SK-N-SH (cell line): ENCODE measurements around the gene OCLN. TPM values are rescaled to one million over a fixed set of nuclear protein-coding genes. Genes with fewer than 3 reads are reported as not detected.

ENCODE experiments used
- CTCF ChIA-PET: fragments of 300-600, 350-600 bp; formaldehyde crosslinking; extraction: SDS; loops from one replicate; lab custom pipeline; 2021; lab: Yijun Ruan, JAX
- POLR2A ChIA-PET: fragments of 350-600 bp; sonication (Branson Sonifier 250); formaldehyde crosslinking; extraction: SDS; loops from one replicate; lab custom pipeline; 2020; ENCODE audit warnings: antibody characterized with exemption, inconsistent platforms; lab: Yijun Ruan, JAX
- DNase-seq: peaks from one replicate; pipeline ENCODE4 v3.0.0; 2012
- H2AFZ ChIP-seq: fragments of 200-600 bp; sonication (generic); 2 replicates; pipeline ENCODE4 v1.8.1; 2016; ENCODE audit warnings: antibody characterized with exemption, mild to moderate bottlenecking, low read depth
- H3F3A ChIP-seq: fragments of 200-600 bp; sonication (generic); replicated peaks from 2 replicates; pipeline ENCODE3; 2016; ENCODE audit warnings: antibody characterized with exemption, mild to moderate bottlenecking; ENCODE audit not compliant: insufficient read depth
- H3K27ac ChIP-seq, 2 experiments: fragments of 200-500 bp in 1 of 2; fragments of 200-600 bp in 1 of 2; sonication (Bioruptor generic) in 1 of 2; sonication (generic), shearing (Covaris generic) in 1 of 2; 2 replicates each; pipeline versions ENCODE4 v1.5.1 to v1.6.1; 2014 to 2016; ENCODE audit warnings: low read depth in 2 of 2, inconsistent platforms in 1 of 2, low read length in 1 of 2, mild to moderate bottlenecking in 1 of 2, mixed read lengths in 1 of 2
- H3K27me3 ChIP-seq: fragments of 200-600 bp; sonication (generic), shearing (Covaris generic); 2 replicates; pipeline ENCODE4 v1.6.1; 2016; ENCODE audit warnings: mixed run types; ENCODE audit not compliant: insufficient read depth
- H3K36me3 ChIP-seq, 2 experiments: fragments of 200-500 bp in 1 of 2; fragments of 200-600 bp in 1 of 2; sonication (Bioruptor generic) in 1 of 2; sonication (generic) in 1 of 2; replicated peaks in 1 of 2; 2 replicates each; pipeline versions ENCODE3 to v1.5.1; 2014 to 2016; ENCODE audit warnings: low read length in 1 of 2, mild to moderate bottlenecking in 1 of 2; ENCODE audit not compliant: insufficient read depth in 2 of 2, control insufficient read depth in 1 of 2
- H3K4me1 ChIP-seq, 2 experiments: fragments of 200-500 bp in 1 of 2; fragments of 200-600 bp in 1 of 2; sonication (Bioruptor generic) in 1 of 2; sonication (generic), shearing (Covaris generic) in 1 of 2; 2 replicates each; pipeline versions ENCODE4 v1.5.1 to v1.6.1; 2014 to 2016; ENCODE audit warnings: low read depth in 1 of 2, low read length in 1 of 2, mixed run types in 1 of 2; ENCODE audit not compliant: insufficient read depth in 2 of 2, control insufficient read depth in 1 of 2
- H3K4me2 ChIP-seq: fragments of 200-600 bp; sonication (generic), shearing (Covaris generic); 2 replicates; pipeline ENCODE4 v1.6.1; 2017; ENCODE audit warnings: mixed run types
- H3K4me3 ChIP-seq, 2 experiments: fragments of 200-500 bp in 1 of 2; fragments of 200-600 bp in 1 of 2; sonication (Bioruptor generic) in 1 of 2; sonication (generic), shearing (Covaris generic) in 1 of 2; 2 replicates each; pipeline versions ENCODE4 v1.5.1 to v1.8.1; 2014 to 2016; ENCODE audit warnings: low read depth in 2 of 2, inconsistent platforms in 1 of 2, low read length in 1 of 2, mild to moderate bottlenecking in 1 of 2, mixed read lengths in 1 of 2, moderate library complexity in 1 of 2
- H3K79me2 ChIP-seq: fragments of 200-600 bp; sonication (generic); 2 replicates; pipeline ENCODE4 v1.8.1; 2017; ENCODE audit warnings: mild to moderate bottlenecking; ENCODE audit not compliant: insufficient read depth
- H3K9ac ChIP-seq: fragments of 200-600 bp; sonication (generic); 2 replicates; pipeline ENCODE4 v1.6.1; 2017; ENCODE audit warnings: mixed run types
- H3K9me2 ChIP-seq: fragments of 200-600 bp; sonication (generic); 2 replicates; pipeline ENCODE4 v1.6.1; 2017; ENCODE audit warnings: mixed run types
- H3K9me3 ChIP-seq: fragments of 200-600 bp; sonication (generic); 2 replicates; pipeline ENCODE4 v1.6.1; 2017; ENCODE audit warnings: mixed run types, mild to moderate bottlenecking, moderate library complexity
- H4K20me1 ChIP-seq: fragments of 200-600 bp; sonication (generic); 2 replicates; pipeline ENCODE4 v1.6.1; 2017; ENCODE audit warnings: mild to moderate bottlenecking, mixed run types; ENCODE audit not compliant: insufficient read depth
- CHD2 ChIP-seq: fragments of 150-350 bp; IDR thresholded peaks from 2 replicates; pipeline ENCODE4 v1.6.1; 2018; ENCODE audit warnings: low read length; ENCODE audit not compliant: partially characterized antibody
- ELF1 ChIP-seq: IDR thresholded peaks from 2 replicates; pipeline ENCODE4 v1.4.0; 2012
- FOSL2 ChIP-seq: IDR thresholded peaks from 2 replicates; pipeline ENCODE4 v1.4.0; 2012; ENCODE audit warnings: low read depth, mild to moderate bottlenecking, moderate library complexity, borderline replicate concordance
- FOXJ3 ChIP-seq: sonication (generic); formaldehyde crosslinking; IDR thresholded peaks from 2 replicates; pipeline ENCODE4 v1.5.1; 2020; ENCODE audit warnings: mild to moderate bottlenecking, missing genetic modification reagents
- FOXM1 ChIP-seq: IDR thresholded peaks from 2 replicates; pipeline ENCODE4 v1.4.0; 2012; ENCODE audit warnings: low read depth, mild to moderate bottlenecking
- GATA2 ChIP-seq: sonication (generic); formaldehyde crosslinking; IDR thresholded peaks from 2 replicates; pipeline ENCODE4 v1.5.0; 2020; ENCODE audit warnings: mild to moderate bottlenecking, missing genetic modification reagents
- MEF2A ChIP-seq: IDR thresholded peaks from 2 replicates; pipeline ENCODE4 v1.4.0; 2012; ENCODE audit warnings: low read depth, borderline replicate concordance
- NRF1 ChIP-seq: IDR thresholded peaks from 2 replicates; pipeline ENCODE4 v1.6.1; 2012; ENCODE audit warnings: low read depth, mild to moderate bottlenecking, low read length
- RFX5 ChIP-seq: IDR thresholded peaks from 2 replicates; pipeline ENCODE4 v1.6.1; 2012; ENCODE audit warnings: mild to moderate bottlenecking, improper control_type of control experiment, low read length
- RXRA ChIP-seq: IDR thresholded peaks from 2 replicates; pipeline ENCODE4 v1.4.0; 2012; ENCODE audit warnings: low read depth, mild to moderate bottlenecking, borderline replicate concordance
- SIN3A ChIP-seq: IDR thresholded peaks from 2 replicates; pipeline ENCODE4 v1.6.1; 2012; ENCODE audit warnings: low read depth, mild to moderate bottlenecking, low read length, moderate library complexity, borderline replicate concordance
- SMC3 ChIP-seq: IDR thresholded peaks from 2 replicates; pipeline ENCODE4 v1.6.1; 2012; ENCODE audit warnings: low read depth, low read length, improper control_type of control experiment
- TAF1 ChIP-seq: IDR thresholded peaks from 2 replicates; pipeline ENCODE4 v1.6.1; 2012; ENCODE audit warnings: low read depth, mild to moderate bottlenecking, low read length, moderate library complexity, borderline replicate concordance
- TCF12 ChIP-seq: IDR thresholded peaks from 2 replicates; pipeline ENCODE4 v1.4.0; 2012
- TEAD4 ChIP-seq: IDR thresholded peaks from 2 replicates; pipeline ENCODE4 v1.4.0; 2012; ENCODE audit warnings: mild to moderate bottlenecking, borderline replicate concordance; ENCODE audit not compliant: insufficient read depth
- USF2 ChIP-seq: fragments of 150-350 bp; IDR thresholded peaks from 2 replicates; pipeline ENCODE4 v1.6.1; 2017; ENCODE audit warnings: antibody characterized with exemption, low read length, low read depth, borderline replicate concordance
- ZBTB33 ChIP-seq: IDR thresholded peaks from 2 replicates; pipeline ENCODE4 v1.4.0; 2012; ENCODE audit warnings: low read depth, borderline replicate concordance
- WGBS: methylation state at CpG from one replicate; pipeline ENCODE4 v1.1.6; 2017; ENCODE audit warnings: low lambda C conversion rate; 5-methylcytosine and 5-hydroxymethylcytosine counted together
- polyA plus RNA-seq, 3 experiments: library from polyadenylated mRNA; depleted of rRNA; stranded (reverse); fragments of >200 nt; gene quantifications; 2 replicates each; pipeline ENCODE4 v1.2.3, GENCODE V29; 2012
- TF ChIP-seq, protein P1 (sequence below): IDR thresholded peaks from 2 replicates; pipeline ENCODE4; 2012
- TF ChIP-seq, protein P2 (sequence below): fragments of 200-600 bp; sonication (generic); IDR thresholded peaks from 2 replicates; pipeline ENCODE4 v1.6.1; 2017; ENCODE audit warnings: antibody characterized with exemption, mild to moderate bottlenecking, moderate library complexity

The OCLN gene
- polyA plus RNA-seq, 1 of the 3 experiments (the other 2 are of a cell fraction) = 6.5 TPM

GRCh38 chr5:69467442-69468225 lies 25.0 kb upstream of the OCLN start:
- Histone ChIP-seq H3K36me3 (no peaks in the 10 kb centered on the region), H3K27me3 (no peaks in the 10 kb centered on the region), H3K4me2 (no peak overlapping the region), H2AFZ (no peak overlapping the region), H4K20me1 (no peaks in the 10 kb centered on the region), H3K4me1 (no peaks in the 10 kb centered on the region), H3K9me2 (no peaks in the 10 kb centered on the region), H3K9ac (no peak overlapping the region), H3K79me2 (no peaks in the 10 kb centered on the region), H3F3A (no peaks in the 10 kb centered on the region), H3K9me3 (no peaks in the 10 kb centered on the region), H3K27ac (no peak overlapping the region), H3K4me3 (no peak overlapping the region)
- TF ChIP-seq RFX5 (no peak), TAF1 (no peak), CHD2 (no peak), NRF1 (no peak), ZBTB33 (no peak), SMC3 (no peak), TCF12 (no peak), FOXM1 (no peak), FOSL2 (no peak), SIN3A (no peak), USF2 (no peak), FOXJ3 (CRISPR knock-in tag) (no peak), MEF2A (no peak), TEAD4 (no peak), ELF1 (no peak), GATA2 (CRISPR knock-in tag) (no peak), RXRA (no peak)
- TF ChIP-seq, protein P1, sequence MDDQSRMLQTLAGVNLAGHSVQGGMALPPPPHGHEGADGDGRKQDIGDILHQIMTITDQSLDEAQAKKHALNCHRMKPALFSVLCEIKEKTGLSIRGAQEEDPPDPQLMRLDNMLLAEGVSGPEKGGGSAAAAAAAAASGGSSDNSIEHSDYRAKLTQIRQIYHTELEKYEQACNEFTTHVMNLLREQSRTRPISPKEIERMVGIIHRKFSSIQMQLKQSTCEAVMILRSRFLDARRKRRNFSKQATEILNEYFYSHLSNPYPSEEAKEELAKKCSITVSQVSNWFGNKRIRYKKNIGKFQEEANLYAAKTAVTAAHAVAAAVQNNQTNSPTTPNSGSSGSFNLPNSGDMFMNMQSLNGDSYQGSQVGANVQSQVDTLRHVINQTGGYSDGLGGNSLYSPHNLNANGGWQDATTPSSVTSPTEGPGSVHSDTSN = no peak
- TF ChIP-seq, protein P2, sequence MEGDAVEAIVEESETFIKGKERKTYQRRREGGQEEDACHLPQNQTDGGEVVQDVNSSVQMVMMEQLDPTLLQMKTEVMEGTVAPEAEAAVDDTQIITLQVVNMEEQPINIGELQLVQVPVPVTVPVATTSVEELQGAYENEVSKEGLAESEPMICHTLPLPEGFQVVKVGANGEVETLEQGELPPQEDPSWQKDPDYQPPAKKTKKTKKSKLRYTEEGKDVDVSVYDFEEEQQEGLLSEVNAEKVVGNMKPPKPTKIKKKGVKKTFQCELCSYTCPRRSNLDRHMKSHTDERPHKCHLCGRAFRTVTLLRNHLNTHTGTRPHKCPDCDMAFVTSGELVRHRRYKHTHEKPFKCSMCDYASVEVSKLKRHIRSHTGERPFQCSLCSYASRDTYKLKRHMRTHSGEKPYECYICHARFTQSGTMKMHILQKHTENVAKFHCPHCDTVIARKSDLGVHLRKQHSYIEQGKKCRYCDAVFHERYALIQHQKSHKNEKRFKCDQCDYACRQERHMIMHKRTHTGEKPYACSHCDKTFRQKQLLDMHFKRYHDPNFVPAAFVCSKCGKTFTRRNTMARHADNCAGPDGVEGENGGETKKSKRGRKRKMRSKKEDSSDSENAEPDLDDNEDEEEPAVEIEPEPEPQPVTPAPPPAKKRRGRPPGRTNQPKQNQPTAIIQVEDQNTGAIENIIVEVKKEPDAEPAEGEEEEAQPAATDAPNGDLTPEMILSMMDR = no peak
- DNase-seq = no peak
- POLR2A ChIA-PET = no interaction called here
- WGBS = 83% methylated on average over 8 of the region's 8 CpGs
- CTCF ChIA-PET = interaction anchor here (1.1 kb wide), 1 partner anchor 8 kb away, joined by 4 read pairs; no protein-coding TSS in a partner anchor
